HepG2 (cell line): ENCODE results near the gene TUBB4B. TPM values are rescaled to one million over a fixed set of nuclear protein-coding genes. Genes with fewer than 3 reads are reported as not detected.

Experiments
- AGO1 ChIP-seq: fragments of 200-400 bp; formaldehyde crosslinking; IDR thresholded peaks from 2 replicates; pipeline ENCODE4 v1.6.1; 2017; ENCODE audit warnings: mild to moderate bottlenecking, low read depth, low read length, moderate library complexity; ENCODE audit not compliant: poor library complexity, severe bottlenecking
- ATRX ChIP-seq: sonication (generic); formaldehyde crosslinking; IDR thresholded peaks from 2 replicates; pipeline ENCODE4 v1.4.0; 2020; ENCODE audit warnings: missing genetic modification reagents, borderline replicate concordance
- CREB3 ChIP-seq: sonication (generic); formaldehyde crosslinking; IDR thresholded peaks from 2 replicates; pipeline ENCODE4 v1.5.0; 2020; ENCODE audit warnings: missing genetic modification reagents
- ETV5 ChIP-seq: IDR thresholded peaks from 2 replicates; pipeline ENCODE4 v1.6.1; 2018; ENCODE audit warnings: missing biosample characterization, missing genetic modification reagents, inconsistent platforms, borderline replicate concordance
- FOXP1 ChIP-seq, 2 experiments: fragments of 450-650 bp in 1 of 2; IDR thresholded peaks; 2 replicates each; pipeline ENCODE4 v1.6.1; 2017 to 2018; ENCODE audit warnings: antibody characterized with exemption in 1 of 2
- HMG20A ChIP-seq: IDR thresholded peaks from 2 replicates; pipeline ENCODE4 v1.6.1; 2016; ENCODE audit warnings: borderline replicate concordance
- PCBP2 ChIP-seq: fragments of 200-400 bp; formaldehyde crosslinking; optimal IDR thresholded peaks from 2 replicates; pipeline ENCODE3; 2018; ENCODE audit warnings: low read length, low read depth; ENCODE audit not compliant: poor library complexity, severe bottlenecking
- RXRB ChIP-seq: IDR thresholded peaks from 2 replicates; pipeline ENCODE4 v1.6.1; 2016; ENCODE audit warnings: borderline replicate concordance, missing genetic modification reagents, missing compliant biosample characterization
- SNAPC4 ChIP-seq: sonication (generic); formaldehyde crosslinking; IDR thresholded peaks from 2 replicates; pipeline ENCODE4 v1.4.0; 2020; ENCODE audit warnings: mild to moderate bottlenecking, missing genetic modification reagents
- ZBTB7B ChIP-seq: sonication (generic); formaldehyde crosslinking; IDR thresholded peaks from 2 replicates; pipeline ENCODE4 v1.4.0; 2020; ENCODE audit warnings: missing genetic modification reagents
- ZNF501 ChIP-seq: sonication (generic); formaldehyde crosslinking; IDR thresholded peaks from 2 replicates; pipeline ENCODE4 v1.5.1; 2020; ENCODE audit warnings: mild to moderate bottlenecking, moderate library complexity, missing genetic modification reagents
- ZNF547 ChIP-seq: sonication (generic); formaldehyde crosslinking; IDR thresholded peaks from 2 replicates; pipeline ENCODE4 v1.5.1; 2020; ENCODE audit warnings: mild to moderate bottlenecking, missing genetic modification reagents
- ZNF577 ChIP-seq: sonication (generic); formaldehyde crosslinking; IDR thresholded peaks from 2 replicates; pipeline ENCODE4 v1.4.0; 2020; ENCODE audit warnings: mild to moderate bottlenecking, low read depth, missing genetic modification reagents, borderline replicate concordance
- ZNF619 ChIP-seq: sonication (generic); formaldehyde crosslinking; IDR thresholded peaks from 2 replicates; pipeline ENCODE4 v1.4.0; 2020; ENCODE audit warnings: mild to moderate bottlenecking, missing genetic modification reagents
- ZNF629 ChIP-seq: sonication (generic); formaldehyde crosslinking; conservative IDR thresholded peaks from 2 replicates; pipeline ENCODE4 v1.5.0; 2020; ENCODE audit warnings: missing genetic modification reagents
- ZNF709 ChIP-seq: sonication (generic); formaldehyde crosslinking; IDR thresholded peaks from 2 replicates; pipeline ENCODE4 v1.5.0; 2020; ENCODE audit warnings: mild to moderate bottlenecking, missing genetic modification reagents
- ZNF713 ChIP-seq: sonication (generic); formaldehyde crosslinking; IDR thresholded peaks from 2 replicates; pipeline ENCODE4 v1.4.0; 2020; ENCODE audit warnings: mild to moderate bottlenecking, missing genetic modification reagents
- ZNF879 ChIP-seq: sonication (generic); formaldehyde crosslinking; IDR thresholded peaks from 2 replicates; pipeline ENCODE4 v1.8.1; 2023; ENCODE audit warnings: missing genetic modification reagents
- polyA plus RNA-seq, 8 experiments: library from polyadenylated mRNA; depleted of rRNA in 3 of 8; stranded (reverse) in 7 of 8; unstranded in 1 of 8; fragments of >200 nt; fragmentation: Illumina TruSeq in 4 of 8; extraction: Trizol in 4 of 8; gene quantifications; 2 replicates each; pipeline versions ENCODE4 v1.2.1 to v1.2.3, GENCODE V29; 2011 to 2016; ENCODE audit warnings: low read depth in 4 of 8, missing spikeins in 1 of 8, mixed read lengths in 1 of 8; ENCODE audit not compliant: insufficient read depth in 1 of 8
- total RNA-seq, 5 experiments: library from RNA; depleted of rRNA; stranded (reverse); fragments of >200 nt; fragmentation: Illumina TruSeq; extraction: Trizol; gene quantifications; 2 replicates each; pipeline ENCODE4 v1.2.3, GENCODE V29; 2016; ENCODE audit warnings: low read depth in 1 of 5
- TF ChIP-seq, protein P1 (sequence below): IDR thresholded peaks from 2 replicates; pipeline ENCODE4 v1.6.1; 2016; ENCODE audit warnings: missing compliant biosample characterization, missing genetic modification reagents, borderline replicate concordance

Gene TUBB4B
- total and polyA plus RNA-seq, 2 of the 13 experiments (the other 11 are each of a cell fraction or from before 2014, with no cell fraction given), result 182 to 412 TPM

DNA sequence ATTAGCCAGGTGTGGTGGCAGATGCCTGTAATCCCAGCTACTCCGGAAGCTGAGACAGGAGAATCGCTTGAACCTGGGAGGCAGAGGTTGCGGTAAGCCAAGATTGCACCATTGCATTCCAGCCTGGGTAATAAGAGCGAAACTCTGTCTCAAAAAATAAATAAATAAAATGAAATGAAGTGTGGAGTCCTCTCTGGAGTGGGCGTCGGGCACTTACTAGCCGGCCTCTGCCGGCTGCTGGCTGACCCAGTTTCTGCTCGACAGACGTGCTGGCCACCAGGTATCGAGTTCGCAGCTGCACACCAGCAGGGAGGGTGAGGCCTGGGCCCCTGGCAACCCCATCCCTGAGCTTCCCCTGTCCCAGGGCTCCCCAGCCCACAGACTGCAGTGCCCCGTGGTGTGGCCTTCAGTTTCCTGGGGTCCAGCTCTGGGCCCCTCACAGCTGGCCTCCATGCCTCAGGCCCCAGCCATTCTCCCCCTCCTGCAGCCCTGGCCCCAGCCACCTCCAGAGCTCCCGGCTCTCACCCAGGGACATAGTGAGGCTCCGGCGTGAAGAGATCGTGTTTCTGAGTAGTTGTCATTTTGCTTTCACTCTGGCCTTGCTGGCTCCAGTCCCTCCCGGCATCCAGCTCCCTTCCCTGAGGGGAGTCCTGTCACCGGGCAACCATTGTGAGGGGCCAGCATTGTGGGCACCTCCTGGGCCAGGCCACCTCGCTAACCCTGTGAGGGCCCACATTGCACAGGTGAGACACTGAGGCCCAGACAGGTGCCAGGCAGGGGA, 6.2 kb downstream of the TUBB4B start (continued):
- TF ChIP-seq PCBP2 (no peak), ZNF879 (no peak), ETV5 (CRISPR knock-in tag) (peak; percentile 43; the same call in 1 of the 2 replicates), RXRB (CRISPR knock-in tag) (no peak), FOXP1 (IDR thresholded peaks at IDR 0.05) (no peak), FOXP1 (CRISPR knock-in tag; IDR thresholded peaks at IDR 0.05) (no peak), ATRX (CRISPR knock-in tag) (no peak), ZNF713 (CRISPR knock-in tag) (no peak), ZNF547 (no peak), HMG20A (CRISPR knock-in tag) (no peak), ZBTB7B (CRISPR knock-in tag) (no peak), AGO1 (peak; percentile 68), ZNF577 (CRISPR knock-in tag) (no peak), ZNF629 (CRISPR knock-in tag) (no peak), ZNF709 (CRISPR knock-in tag) (no peak), SNAPC4 (CRISPR knock-in tag) (no peak), ZNF619 (no peak), ZNF501 (CRISPR knock-in tag) (no peak), CREB3 (CRISPR knock-in tag) (no peak)
- TF ChIP-seq, protein P1, sequence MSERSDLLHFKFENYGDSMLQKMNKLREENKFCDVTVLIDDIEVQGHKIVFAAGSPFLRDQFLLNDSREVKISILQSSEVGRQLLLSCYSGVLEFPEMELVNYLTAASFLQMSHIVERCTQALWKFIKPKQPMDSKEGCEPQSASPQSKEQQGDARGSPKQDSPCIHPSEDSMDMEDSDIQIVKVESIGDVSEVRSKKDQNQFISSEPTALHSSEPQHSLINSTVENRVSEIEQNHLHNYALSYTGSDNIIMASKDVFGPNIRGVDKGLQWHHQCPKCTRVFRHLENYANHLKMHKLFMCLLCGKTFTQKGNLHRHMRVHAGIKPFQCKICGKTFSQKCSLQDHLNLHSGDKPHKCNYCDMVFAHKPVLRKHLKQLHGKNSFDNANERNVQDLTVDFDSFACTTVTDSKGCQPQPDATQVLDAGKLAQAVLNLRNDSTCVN (CRISPR knock-in tag), result no peak
